ENCODE results near the gene RGS7. TPM values are rescaled to one million over a fixed set of nuclear protein-coding genes. Genes with fewer than 3 reads are reported as not detected.
"Not testable (repeated sequence)": the region's sequence is repeated elsewhere in the genome, so short reads cannot be mapped to it uniquely, and the experiment has no call there.

The RGS7 gene
- polyA plus RNA-seq, 1 donor (not counting 4 experiments of a cell fraction or from before 2014, with no cell fraction given): not detected

- H3K4me1 ChIP-seq (ENCODE audit: control insufficient read depth, extremely low read depth, insufficient read depth, low read length): no peaks in the 10 kb centered on the region
- H3K4me3 ChIP-seq (ENCODE audit: control insufficient read depth in 2 of 3, extremely low read depth in 1 of 3, insufficient read depth in 2 of 3, low read depth in 1 of 3, low read length in 3 of 3): no peak overlapping the region
- H3K79me2 ChIP-seq (ENCODE audit: control insufficient read depth, insufficient read depth, low read length): no peaks in the 10 kb centered on the region
- DNase-seq (ENCODE audit: low read depth, low spot score) (no peak), FAIRE-seq (no peak)
- no peaks in the 10 kb centered on the region for H3K27me3 ChIP-seq (ENCODE audit: control insufficient read depth, extremely low read depth, insufficient read depth, low read length)
- no peak overlapping the region for H2AFZ ChIP-seq (ENCODE audit: control insufficient read depth, low read length)
- TF ChIP-seq EZH2 (IDR thresholded peaks at IDR 0.05; ENCODE audit: low read length) (no peak), CTCF (optimal IDR thresholded peaks at IDR 0.05 in 1 of 3, IDR thresholded peaks at IDR 0.05 in 1 of 3, conservative IDR thresholded peaks at IDR 0.05 in 1 of 3; ENCODE audit: extremely low read depth in 1 of 3, insufficient read depth in 2 of 3, low read length in 3 of 3) (no peak)
- H3K27ac ChIP-seq (ENCODE audit: control insufficient read depth, insufficient read depth, low read length): no peak overlapping the region
- no peaks in the 10 kb centered on the region for H3K9me3 ChIP-seq (ENCODE audit: control insufficient read depth, low read depth, low read length)
- H3K9ac ChIP-seq (ENCODE audit: control insufficient read depth, extremely low read depth, insufficient read depth, low read length): no peak overlapping the region
- dilution Hi-C loops (cut with MboI; ENCODE audit: extremely low pct_ligation_motif_present, low sequenced_read_pairs): no loop called here
- no peaks in the 10 kb centered on the region for H4K20me1 ChIP-seq (ENCODE audit: control insufficient read depth, extremely low read depth, insufficient read depth, low read length)
- no peaks in the 10 kb centered on the region for H3K36me3 ChIP-seq (ENCODE audit: control insufficient read depth in 2 of 2, extremely low read depth in 1 of 2, insufficient read depth in 2 of 2, low read length in 2 of 2)
- H3K9me1 ChIP-seq (ENCODE audit: control insufficient read depth, extremely low read depth, insufficient read depth, low read length): no peaks in the 10 kb centered on the region
- no peak overlapping the region for H3K4me2 ChIP-seq (ENCODE audit: control insufficient read depth, extremely low read depth, insufficient read depth, low read depth, low read length)
Observed at GRCh38 chr1:241090798-241091197, 266.2 kb downstream of the RGS7 start.

GRCh38 chr1:241089066-241089465, 267.9 kb downstream of the RGS7 start:
- H3K79me2 ChIP-seq (ENCODE audit: control insufficient read depth, insufficient read depth, low read length); H3K9ac ChIP-seq (ENCODE audit: control insufficient read depth, extremely low read depth, insufficient read depth, low read length); DNase-seq (ENCODE audit: low read depth, low spot score); H3K9me1 ChIP-seq (ENCODE audit: control insufficient read depth, extremely low read depth, insufficient read depth, low read length); H4K20me1 ChIP-seq (ENCODE audit: control insufficient read depth, extremely low read depth, insufficient read depth, low read length); H3K27me3 ChIP-seq (ENCODE audit: control insufficient read depth, extremely low read depth, insufficient read depth, low read length); H3K4me3 ChIP-seq (ENCODE audit: control insufficient read depth in 2 of 3, extremely low read depth in 1 of 3, insufficient read depth in 2 of 3, low read depth in 1 of 3, low read length in 3 of 3); H3K9me3 ChIP-seq (ENCODE audit: control insufficient read depth, low read depth, low read length); H3K4me2 ChIP-seq (ENCODE audit: control insufficient read depth, extremely low read depth, insufficient read depth, low read depth, low read length); H3K27ac ChIP-seq (ENCODE audit: control insufficient read depth, insufficient read depth, low read length); dilution Hi-C loops (cut with MboI; ENCODE audit: extremely low pct_ligation_motif_present, low sequenced_read_pairs); H3K4me1 ChIP-seq (ENCODE audit: control insufficient read depth, extremely low read depth, insufficient read depth, low read length); H2AFZ ChIP-seq (ENCODE audit: control insufficient read depth, low read length); FAIRE-seq; H3K36me3 ChIP-seq (ENCODE audit: control insufficient read depth in 2 of 2, extremely low read depth in 1 of 2, insufficient read depth in 2 of 2, low read length in 2 of 2): not testable (repeated sequence)

DNA sequence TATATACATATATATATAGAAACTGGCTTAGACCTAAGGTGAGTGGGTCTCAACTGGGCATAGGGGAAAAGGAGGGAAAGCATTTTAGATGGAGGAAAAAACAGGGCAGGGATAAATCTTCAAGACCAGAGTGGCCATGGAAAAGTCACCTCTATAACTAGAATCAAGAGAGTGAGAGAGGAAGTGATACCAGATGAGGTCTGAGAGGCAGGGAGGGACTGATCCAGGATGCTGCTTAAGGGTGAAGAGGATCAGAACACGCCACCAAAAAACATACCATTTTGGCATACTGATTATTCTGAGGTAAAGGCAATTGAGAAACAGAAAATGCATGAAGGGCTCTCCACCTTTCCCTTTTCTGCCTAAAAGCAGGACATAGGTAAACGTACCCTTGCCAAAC, 268.9 kb downstream of the RGS7 start:
- H3K9me3 ChIP-seq (ENCODE audit: control insufficient read depth, low read depth, low read length); H3K27ac ChIP-seq (ENCODE audit: control insufficient read depth, insufficient read depth, low read length); H3K4me1 ChIP-seq (ENCODE audit: control insufficient read depth, extremely low read depth, insufficient read depth, low read length); H4K20me1 ChIP-seq (ENCODE audit: control insufficient read depth, extremely low read depth, insufficient read depth, low read length); DNase-seq (ENCODE audit: low read depth, low spot score); FAIRE-seq; H3K27me3 ChIP-seq (ENCODE audit: control insufficient read depth, extremely low read depth, insufficient read depth, low read length); H3K4me3 ChIP-seq (ENCODE audit: control insufficient read depth in 2 of 3, extremely low read depth in 1 of 3, insufficient read depth in 2 of 3, low read depth in 1 of 3, low read length in 3 of 3); dilution Hi-C loops (cut with MboI; ENCODE audit: extremely low pct_ligation_motif_present, low sequenced_read_pairs); H3K79me2 ChIP-seq (ENCODE audit: control insufficient read depth, insufficient read depth, low read length); H3K9ac ChIP-seq (ENCODE audit: control insufficient read depth, extremely low read depth, insufficient read depth, low read length); H2AFZ ChIP-seq (ENCODE audit: control insufficient read depth, low read length); H3K36me3 ChIP-seq (ENCODE audit: control insufficient read depth in 2 of 2, extremely low read depth in 1 of 2, insufficient read depth in 2 of 2, low read length in 2 of 2); H3K4me2 ChIP-seq (ENCODE audit: control insufficient read depth, extremely low read depth, insufficient read depth, low read depth, low read length); H3K9me1 ChIP-seq (ENCODE audit: control insufficient read depth, extremely low read depth, insufficient read depth, low read length): not testable (repeated sequence)

All from keratinocyte (primary cell).